K562 (cell line): ENCODE measurements around the gene NLRP10.

Source experiments
- CTCF ChIP-seq, 3 experiments: IDR thresholded peaks in 2 of 3; conservative IDR thresholded peaks in 1 of 3; 2 replicates each; pipeline ENCODE4 v1.5.1; 2011 to 2012; ENCODE audit warnings: low read length in 3 of 3, mild to moderate bottlenecking in 3 of 3, control low read depth in 2 of 3, improper control_type of control experiment in 1 of 3, inconsistent platforms in 1 of 3, low read depth in 1 of 3, mixed read lengths in 1 of 3, moderate library complexity in 1 of 3; ENCODE audit not compliant: insufficient read depth in 2 of 3
- RFX5 ChIP-seq: IDR thresholded peaks from 2 replicates; pipeline ENCODE4 v1.6.1; 2011; ENCODE audit warnings: low read depth, mild to moderate bottlenecking, improper control_type of control experiment, low read length
- TAF1 ChIP-seq: IDR thresholded peaks from 2 replicates; pipeline ENCODE4 v1.6.1; 2011; ENCODE audit warnings: mild to moderate bottlenecking, low read length, moderate library complexity; ENCODE audit not compliant: insufficient read depth, control insufficient read depth, severe bottlenecking; ENCODE audit errors: extremely low read depth
- ZNF347 ChIP-seq: fragments of 450-650 bp; formaldehyde crosslinking; IDR thresholded peaks from 2 replicates; pipeline ENCODE4 v1.4.0; 2020; ENCODE audit warnings: low read depth, mild to moderate bottlenecking, moderate library complexity

GRCh38 chr11:8000390-8000789 is 35.1 kb upstream of the NLRP10 start:
- TF ChIP-seq ZNF347 (CRISPR knock-in tag) (no peak), CTCF (IDR thresholded peaks at IDR 0.05 in 2 of 3, conservative IDR thresholded peaks at IDR 0.05 in 1 of 3; ENCODE audit: insufficient read depth in 2 of 3, low read depth in 1 of 3, low read length in 3 of 3) (no peak), TAF1 (no peak), RFX5 (no peak)
